Memory B cell (primary cell): ENCODE results near the gene PLVAP.

ENCODE experiments used
- ATAC-seq: fragments of 150-1000 bp; cut with Tn5 transposase; 2 replicates; pipeline ENCODE4 v1.10.0; 2021; ENCODE audit warnings: low read depth, mild to moderate bottlenecking, moderate library complexity
- DNase-seq, 2 donors: peaks; one replicate each; pipeline ENCODE4 v3.0.0; 2022; ENCODE audit warnings: low spot score in 2 of 2
- H3K27ac Mint-ChIP-seq: one replicate; pipeline ENCODE4 v1.8.0; 2022; ENCODE audit warnings: mild to moderate bottlenecking, moderate library complexity, mixed read lengths
- H3K27me3 Mint-ChIP-seq: one replicate; pipeline ENCODE4 v1.8.0; 2022; ENCODE audit warnings: mixed read lengths
- H3K36me3 Mint-ChIP-seq: one replicate; pipeline ENCODE4 v1.8.0; 2022; ENCODE audit warnings: mild to moderate bottlenecking, mixed read lengths
- H3K4me1 Mint-ChIP-seq: one replicate; pipeline ENCODE4 v1.8.0; 2022; ENCODE audit warnings: mixed read lengths
- H3K4me3 Mint-ChIP-seq: one replicate; pipeline ENCODE4 v1.8.0; 2022; ENCODE audit warnings: mild to moderate bottlenecking, moderate library complexity, mixed read lengths
- H3K9me3 Mint-ChIP-seq: one replicate; pipeline ENCODE4 v1.8.0; 2022; ENCODE audit warnings: mixed read lengths

Gene PLVAP, protein sequence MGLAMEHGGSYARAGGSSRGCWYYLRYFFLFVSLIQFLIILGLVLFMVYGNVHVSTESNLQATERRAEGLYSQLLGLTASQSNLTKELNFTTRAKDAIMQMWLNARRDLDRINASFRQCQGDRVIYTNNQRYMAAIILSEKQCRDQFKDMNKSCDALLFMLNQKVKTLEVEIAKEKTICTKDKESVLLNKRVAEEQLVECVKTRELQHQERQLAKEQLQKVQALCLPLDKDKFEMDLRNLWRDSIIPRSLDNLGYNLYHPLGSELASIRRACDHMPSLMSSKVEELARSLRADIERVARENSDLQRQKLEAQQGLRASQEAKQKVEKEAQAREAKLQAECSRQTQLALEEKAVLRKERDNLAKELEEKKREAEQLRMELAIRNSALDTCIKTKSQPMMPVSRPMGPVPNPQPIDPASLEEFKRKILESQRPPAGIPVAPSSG

DNA sequence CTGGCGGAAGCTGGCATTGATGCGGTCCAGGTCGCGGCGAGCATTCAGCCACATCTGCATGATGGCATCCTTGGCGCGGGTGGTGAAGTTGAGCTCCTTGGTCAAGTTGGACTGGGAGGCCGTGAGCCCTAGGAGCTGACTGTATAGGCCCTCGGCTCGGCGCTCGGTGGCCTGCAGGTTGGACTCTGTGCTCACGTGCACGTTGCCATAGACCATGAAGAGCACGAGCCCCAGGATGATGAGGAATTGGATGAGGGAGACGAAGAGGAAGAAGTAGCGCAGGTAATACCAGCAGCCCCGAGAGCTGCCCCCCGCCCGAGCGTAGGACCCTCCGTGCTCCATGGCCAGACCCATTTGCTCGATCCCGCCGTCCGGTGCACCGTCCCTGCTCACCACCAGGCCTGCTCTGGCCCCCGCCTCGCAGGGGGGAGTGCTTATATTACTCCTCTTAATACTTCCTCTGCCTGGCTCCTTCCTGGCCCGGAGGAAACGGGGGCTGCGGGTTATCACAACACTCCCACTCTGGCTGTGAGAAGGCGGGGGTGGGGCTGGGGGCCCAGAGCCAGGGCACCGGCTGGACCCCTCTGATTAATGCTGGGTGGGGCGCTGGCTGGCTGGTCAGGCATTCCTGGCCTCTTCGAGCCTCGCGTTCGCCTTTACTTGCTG is at the start of gene PLVAP:
Gene PLVAP, minus strand, starts transcription at position 408 of the 666 bp plus-strand sequence. Its CDS starts 54 bp downstream, at position 354.
- Mint-ChIP-seq H3K9me3 (no peaks in the 10 kb centered on the region), H3K27me3 (peaks cover 21% of the 10 kb centered on the region), H3K4me1 (peaks cover 6% of the 10 kb centered on the region), H3K4me3 (no peak within 1 kb of the TSS), H3K27ac (no peak within 1 kb of the TSS), H3K36me3 (no peaks in the 10 kb centered on the region)
- DNase-seq: no peak
- ATAC-seq: no peak

DNA sequence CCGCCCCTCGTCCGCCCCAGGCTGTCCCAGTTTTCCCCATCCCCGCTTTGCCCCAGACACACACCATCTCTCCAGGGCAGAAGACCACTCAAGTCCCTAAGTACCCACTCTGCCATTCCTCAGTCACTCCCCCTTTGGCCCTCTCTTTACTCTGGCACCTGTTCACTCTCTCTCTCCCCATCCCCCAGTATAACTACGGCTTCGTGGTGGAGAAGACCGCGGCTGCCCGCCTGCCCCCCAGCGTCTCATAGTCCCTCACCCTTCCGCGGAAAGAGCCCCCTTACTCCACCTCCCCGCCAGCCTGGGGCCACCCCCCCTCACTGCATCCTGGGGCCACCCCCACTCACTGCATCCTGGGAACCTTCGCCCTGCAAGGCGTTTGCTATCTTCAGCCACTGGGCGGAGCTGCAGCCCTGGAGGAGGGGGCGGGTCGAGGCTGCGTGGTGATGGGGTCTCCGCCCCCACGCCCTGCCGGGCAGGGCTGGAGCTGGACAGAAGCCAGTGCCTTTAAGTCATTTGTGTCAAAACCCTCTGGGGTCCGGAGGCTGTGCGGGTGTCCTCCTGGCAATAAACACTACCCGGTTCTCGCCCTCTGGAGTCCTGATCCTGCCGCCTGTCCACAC is 47.7 kb upstream of the PLVAP start:
- peak; percentile 46 for ATAC-seq
- DNase-seq: no peak
- H3K36me3 Mint-ChIP-seq: peaks cover 6% of the 10 kb centered on the region
- H3K27me3 Mint-ChIP-seq: no peaks in the 10 kb centered on the region
- H3K4me1 Mint-ChIP-seq: peaks cover 4% of the 10 kb centered on the region
- no peaks in the 10 kb centered on the region for H3K9me3 Mint-ChIP-seq
- no peak overlapping the region for H3K4me3 Mint-ChIP-seq
- H3K27ac Mint-ChIP-seq: no peak overlapping the region

DNA sequence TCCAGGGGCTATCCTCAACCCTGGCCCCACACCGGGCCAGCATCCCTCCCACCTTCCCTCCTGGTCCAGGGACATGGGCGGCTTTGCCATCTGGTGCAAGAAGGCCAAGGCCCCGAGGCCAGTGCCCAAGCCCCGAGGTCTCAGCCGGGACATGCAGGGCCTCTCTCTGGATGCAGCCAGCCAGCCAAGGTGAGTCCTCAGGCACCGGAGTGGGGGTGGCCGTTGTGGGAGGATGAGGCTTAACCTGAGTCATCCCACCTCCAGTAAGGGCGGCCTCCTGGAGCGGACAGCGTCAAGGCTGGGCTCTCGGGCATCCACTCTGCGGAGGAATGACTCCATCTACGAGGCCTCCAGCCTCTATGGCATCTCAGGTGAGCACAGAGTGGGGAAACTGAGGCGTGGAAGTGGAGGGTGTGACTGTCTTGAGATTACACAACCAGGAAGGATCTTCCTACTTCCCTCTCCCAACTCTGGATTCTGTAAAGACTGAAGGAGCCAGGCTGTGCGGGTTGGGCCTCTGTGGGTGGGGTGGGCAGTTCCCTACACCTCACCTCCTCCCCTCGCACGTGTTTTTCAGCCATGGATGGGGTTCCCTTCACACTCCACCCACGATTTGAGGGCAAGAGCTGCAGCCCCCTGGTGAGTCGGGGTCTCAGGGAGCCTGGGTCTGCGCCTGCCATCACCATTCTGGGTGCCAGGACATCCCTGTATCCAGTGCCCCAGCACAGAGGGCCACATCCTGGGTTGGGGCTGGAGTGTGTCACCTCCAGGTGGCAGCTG is 46.5 kb upstream of the PLVAP start:
- H3K4me1 Mint-ChIP-seq: peaks cover 4% of the 10 kb centered on the region
- H3K4me3 Mint-ChIP-seq: no peak overlapping the region
- H3K9me3 Mint-ChIP-seq: no peaks in the 10 kb centered on the region
- no peaks in the 10 kb centered on the region for H3K27me3 Mint-ChIP-seq
- ATAC-seq (no peak), DNase-seq (no peak)
- peaks cover 6% of the 10 kb centered on the region for H3K36me3 Mint-ChIP-seq
- H3K27ac Mint-ChIP-seq: no peak overlapping the region

DNA sequence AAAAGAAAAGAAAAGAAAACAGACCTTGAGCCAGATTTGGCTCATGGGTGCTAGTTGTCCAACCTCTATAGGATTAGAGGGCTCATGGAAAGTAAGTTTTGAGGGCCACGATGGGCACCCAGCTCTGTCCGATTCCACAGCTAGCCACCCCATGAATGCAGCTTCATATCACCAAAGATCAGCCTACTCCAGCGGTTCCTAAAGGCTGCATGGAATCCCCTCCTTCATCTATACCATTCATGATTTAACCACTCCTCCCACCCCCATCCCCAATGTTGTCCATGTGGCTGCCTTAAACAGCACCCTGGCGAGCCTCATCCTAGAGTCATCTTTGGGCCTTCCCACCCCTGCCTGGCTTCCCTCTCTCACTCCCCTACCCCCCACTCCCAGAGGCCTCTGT is 44.8 kb upstream of the PLVAP start:
- DNase-seq: no peak
- no peak overlapping the region for H3K27ac Mint-ChIP-seq
- no peaks in the 10 kb centered on the region for H3K9me3 Mint-ChIP-seq
- H3K27me3 Mint-ChIP-seq: no peaks in the 10 kb centered on the region
- peaks cover 7% of the 10 kb centered on the region for H3K36me3 Mint-ChIP-seq
- ATAC-seq: no peak
- no peak overlapping the region for H3K4me3 Mint-ChIP-seq
- peaks cover 4% of the 10 kb centered on the region for H3K4me1 Mint-ChIP-seq

DNA sequence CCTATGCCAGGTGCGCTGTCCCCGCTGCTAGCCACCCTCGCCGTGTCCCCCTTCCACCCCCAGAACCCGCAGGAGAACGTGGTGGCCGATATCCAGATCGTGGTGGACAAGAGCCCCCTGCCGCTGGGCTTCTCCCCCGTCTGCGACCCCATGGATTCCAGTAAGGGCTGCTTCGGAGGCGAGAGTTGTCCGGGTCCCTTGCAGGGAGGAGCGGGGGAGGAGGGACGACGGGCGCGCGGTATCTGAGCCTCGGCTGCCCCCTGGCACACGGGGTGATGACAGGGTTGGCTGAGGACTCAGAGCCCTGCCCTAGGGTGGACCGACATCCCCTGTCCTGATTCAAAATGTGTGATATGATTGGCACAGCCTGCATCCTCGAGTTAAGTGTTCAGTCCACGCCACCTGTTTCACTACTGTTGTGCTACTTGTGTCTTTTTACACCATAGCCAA is 43.4 kb upstream of the PLVAP start:
- Mint-ChIP-seq H3K27ac (no peak overlapping the region), H3K36me3 (peaks cover 11% of the 10 kb centered on the region), H3K27me3 (no peaks in the 10 kb centered on the region), H3K4me3 (peak overlapping the region; percentile 94), H3K9me3 (no peaks in the 10 kb centered on the region), H3K4me1 (peaks cover 4% of the 10 kb centered on the region)
- DNase-seq (peak in 1 of 2 donors; percentile 33), ATAC-seq (no peak)

DNA sequence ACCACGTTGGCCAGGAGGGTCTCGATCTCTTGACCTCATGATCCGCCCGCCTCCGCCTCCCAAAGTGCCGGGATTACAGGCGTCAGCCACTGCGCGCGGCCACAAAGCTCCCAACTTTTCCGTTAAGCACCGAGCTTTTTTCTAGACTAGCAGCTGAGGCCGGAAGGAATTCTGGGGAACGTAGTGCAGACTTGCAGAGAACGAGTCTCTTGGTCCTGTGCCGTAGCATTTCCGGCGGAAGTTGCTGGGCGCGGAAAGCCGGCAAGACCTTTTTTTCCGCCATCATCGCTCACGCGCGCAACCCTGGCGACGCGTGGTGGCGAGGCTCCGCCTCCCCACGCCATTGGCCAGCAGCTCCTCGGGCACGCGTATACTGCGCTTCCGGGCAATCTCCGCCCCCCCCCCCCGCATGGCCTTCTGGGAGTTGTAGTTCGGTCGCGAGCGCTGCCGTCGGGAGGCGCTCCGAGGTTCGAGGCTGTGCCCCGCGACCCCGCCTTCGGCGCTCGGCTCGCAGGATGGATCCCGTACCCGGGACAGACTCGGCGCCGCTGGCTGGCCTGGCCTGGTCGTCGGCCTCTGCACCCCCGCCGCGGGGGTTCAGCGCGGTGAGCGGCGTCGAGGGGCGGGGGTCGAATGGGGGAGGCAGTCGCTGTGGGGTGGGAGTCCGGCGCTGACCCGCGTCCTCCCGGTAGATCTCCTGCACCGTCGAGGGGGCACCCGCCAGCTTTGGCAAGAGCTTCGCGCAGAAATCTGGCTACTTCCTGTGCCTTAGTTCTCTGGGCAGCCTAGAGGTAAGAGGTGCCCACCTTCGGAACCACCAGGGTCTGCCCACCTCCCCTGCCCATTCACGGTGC is 42.7 kb upstream of the PLVAP start, which contains the start of gene MVB12A:
Gene MVB12A, plus strand, starts transcription at position 427 of the 854 bp plus-strand sequence. Its CDS starts 89 bp downstream, at position 516.
- Mint-ChIP-seq H3K4me1 (peaks cover 4% of the 10 kb centered on the region), H3K9me3 (no peaks in the 10 kb centered on the region), H3K4me3 (peak within 1 kb of the TSS; percentile 94), H3K36me3 (peaks cover 13% of the 10 kb centered on the region), H3K27me3 (no peaks in the 10 kb centered on the region), H3K27ac (peak within 1 kb of the TSS; percentile 76)
- DNase-seq: peak; percentile 79 to 90
- peak; percentile 97 for ATAC-seq

DNA sequence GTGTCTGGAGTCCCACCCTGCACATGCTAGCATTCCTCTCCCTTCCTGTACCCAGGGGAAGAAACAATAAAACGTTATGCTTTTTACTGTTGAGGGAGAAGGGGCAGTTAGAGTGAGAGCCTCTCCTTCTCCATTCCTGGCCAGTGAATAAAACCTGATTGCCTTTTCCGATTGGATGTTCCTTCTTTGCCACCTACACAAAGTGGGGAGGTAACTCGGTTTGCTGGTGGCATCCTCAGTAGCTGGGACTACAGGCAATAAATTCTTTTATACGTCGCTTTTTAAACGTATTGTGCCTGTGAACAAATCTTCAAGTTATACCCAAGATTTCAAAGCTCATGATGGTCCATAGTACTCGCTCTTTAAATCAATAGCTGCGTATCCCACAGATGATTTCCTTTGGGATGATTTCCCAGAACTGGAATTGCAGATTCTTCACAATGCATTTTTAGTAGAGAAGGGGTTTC is 42.0 kb upstream of the PLVAP start:
- Mint-ChIP-seq H3K4me3 (peak overlapping the region; percentile 94), H3K36me3 (peaks cover 13% of the 10 kb centered on the region), H3K4me1 (peaks cover 4% of the 10 kb centered on the region), H3K9me3 (no peaks in the 10 kb centered on the region), H3K27me3 (no peaks in the 10 kb centered on the region), H3K27ac (peak overlapping the region; percentile 76)
- DNase-seq (no peak), ATAC-seq (no peak)

DNA sequence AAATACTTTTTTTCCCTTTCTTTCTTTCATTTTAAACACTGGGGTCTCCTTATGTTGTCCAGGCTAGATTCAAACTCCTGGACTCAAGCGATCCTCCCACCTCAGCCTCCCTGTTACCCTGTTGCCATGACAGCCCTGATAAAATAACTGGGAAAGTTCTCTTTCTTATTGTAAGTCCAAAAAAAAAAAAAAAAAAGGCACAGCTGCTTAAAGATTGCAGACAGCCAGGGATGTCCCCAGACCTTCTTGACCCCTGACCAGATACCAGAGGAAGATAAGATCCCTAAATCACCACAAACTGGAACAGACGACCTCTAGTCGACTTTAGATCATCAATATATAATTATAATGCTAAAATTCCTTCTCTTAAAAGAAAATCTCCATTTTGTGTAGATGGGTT is 41.6 kb upstream of the PLVAP start:
- H3K27ac Mint-ChIP-seq: no peak overlapping the region

DNA sequence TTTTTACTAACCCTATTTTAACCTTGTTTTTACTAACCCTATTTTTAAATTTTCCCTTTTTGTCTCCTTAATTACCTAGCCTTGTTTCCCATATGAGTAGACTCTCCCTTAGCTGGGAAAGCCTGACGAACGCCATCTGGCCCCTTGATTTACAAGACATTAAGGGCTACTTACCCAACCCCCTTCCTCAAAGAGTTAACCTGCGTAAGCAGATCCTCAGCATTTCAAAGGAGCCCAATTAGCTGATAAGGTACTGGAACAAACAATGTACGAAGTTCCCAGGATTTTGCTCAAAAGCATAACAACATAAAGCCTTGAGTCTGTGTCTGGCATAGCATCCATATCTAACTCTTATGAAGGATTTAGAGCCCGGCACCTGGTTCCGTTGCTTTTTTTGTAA is 38.0 kb upstream of the PLVAP start:
- Mint-ChIP-seq H3K4me3 (no peak overlapping the region), H3K9me3 (no peaks in the 10 kb centered on the region), H3K27ac (no peak overlapping the region), H3K4me1 (peaks cover 2% of the 10 kb centered on the region), H3K36me3 (peaks cover 17% of the 10 kb centered on the region), H3K27me3 (no peaks in the 10 kb centered on the region)
- ATAC-seq (no peak), DNase-seq (no peak)

More for the DNA sequence above, 41.6 kb upstream of the PLVAP start:
- H3K9me3 Mint-ChIP-seq: no peaks in the 10 kb centered on the region
- peaks cover 13% of the 10 kb centered on the region for H3K36me3 Mint-ChIP-seq
- H3K4me3 Mint-ChIP-seq: no peak overlapping the region
- peaks cover 4% of the 10 kb centered on the region for H3K4me1 Mint-ChIP-seq
- ATAC-seq (no peak), DNase-seq (no peak)
- H3K27me3 Mint-ChIP-seq: no peaks in the 10 kb centered on the region

DNA sequence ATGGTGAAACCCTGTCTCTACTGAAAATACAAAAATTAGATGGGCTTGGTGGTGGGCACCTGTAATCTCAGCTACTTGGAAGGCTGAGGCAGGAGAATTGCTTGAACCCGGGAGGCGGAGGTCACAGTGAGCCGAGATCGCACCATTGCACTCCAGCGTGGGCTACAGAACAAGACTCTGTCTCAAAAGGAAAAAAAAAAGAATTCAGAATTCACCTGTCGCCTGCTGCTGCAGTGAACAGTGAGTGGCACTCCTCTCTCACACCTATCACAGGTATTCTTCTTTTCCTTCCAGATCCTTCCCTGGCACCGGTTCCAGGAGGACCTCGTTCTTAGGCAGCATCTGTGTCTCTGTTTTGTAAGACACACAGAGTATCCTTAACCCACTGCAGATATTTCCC is 37.0 kb upstream of the PLVAP start:
- no peak for ATAC-seq
- Mint-ChIP-seq H3K4me1 (peaks cover 2% of the 10 kb centered on the region), H3K27me3 (no peaks in the 10 kb centered on the region), H3K36me3 (peaks cover 17% of the 10 kb centered on the region), H3K27ac (no peak overlapping the region), H3K9me3 (no peaks in the 10 kb centered on the region), H3K4me3 (no peak overlapping the region)
- no peak for DNase-seq

DNA sequence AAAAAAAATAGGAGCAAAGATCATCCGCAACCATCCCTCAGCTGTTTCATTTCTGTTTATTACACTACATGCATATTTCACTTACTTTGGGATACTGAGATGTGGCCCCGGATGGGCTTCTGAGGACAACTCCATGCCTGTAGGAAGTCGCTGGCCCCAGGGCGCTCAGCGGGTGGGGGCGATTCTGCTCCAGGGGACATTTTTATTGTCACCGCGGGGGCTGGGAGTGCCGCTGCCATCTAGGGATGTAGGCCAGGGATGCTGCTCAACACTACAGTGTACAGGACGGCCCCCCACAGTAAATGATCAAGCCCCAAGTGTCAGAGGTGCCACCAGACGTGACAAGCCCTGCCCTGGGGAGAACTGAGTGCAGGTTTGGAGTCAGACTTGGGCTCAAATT is 34.7 kb upstream of the PLVAP start:
- ATAC-seq: no peak
- peaks cover 12% of the 10 kb centered on the region for H3K4me1 Mint-ChIP-seq
- no peak for DNase-seq
- no peak overlapping the region for H3K4me3 Mint-ChIP-seq
- no peak overlapping the region for H3K27ac Mint-ChIP-seq
- no peaks in the 10 kb centered on the region for H3K27me3 Mint-ChIP-seq
- peaks cover 14% of the 10 kb centered on the region for H3K36me3 Mint-ChIP-seq
- H3K9me3 Mint-ChIP-seq: no peaks in the 10 kb centered on the region

DNA sequence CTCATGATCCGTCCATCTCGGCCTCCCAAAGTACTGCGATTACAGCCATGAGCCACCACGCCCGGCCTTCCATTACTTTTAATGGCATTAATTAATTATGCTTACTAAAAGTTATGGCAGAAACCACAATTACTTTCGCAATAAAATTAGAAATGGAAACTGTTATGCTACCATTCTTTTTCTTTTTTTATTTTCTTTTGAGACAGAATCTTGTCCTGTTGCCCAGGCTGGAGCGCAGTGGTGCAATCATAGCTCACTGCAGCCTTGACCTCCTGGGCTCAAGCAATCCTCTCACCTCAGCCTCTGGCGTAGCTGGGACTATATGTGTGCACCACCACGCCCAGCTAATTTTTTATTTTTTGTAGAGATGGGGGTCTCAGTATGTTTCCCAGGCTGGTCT is 32.8 kb upstream of the PLVAP start:
- H3K36me3 Mint-ChIP-seq: peaks cover 10% of the 10 kb centered on the region
- H3K27me3 Mint-ChIP-seq: no peaks in the 10 kb centered on the region
- DNase-seq: no peak
- no peaks in the 10 kb centered on the region for H3K9me3 Mint-ChIP-seq
- H3K4me1 Mint-ChIP-seq: peaks cover 15% of the 10 kb centered on the region
- H3K27ac Mint-ChIP-seq: no peak overlapping the region
- H3K4me3 Mint-ChIP-seq: no peak overlapping the region
- ATAC-seq: no peak

DNA sequence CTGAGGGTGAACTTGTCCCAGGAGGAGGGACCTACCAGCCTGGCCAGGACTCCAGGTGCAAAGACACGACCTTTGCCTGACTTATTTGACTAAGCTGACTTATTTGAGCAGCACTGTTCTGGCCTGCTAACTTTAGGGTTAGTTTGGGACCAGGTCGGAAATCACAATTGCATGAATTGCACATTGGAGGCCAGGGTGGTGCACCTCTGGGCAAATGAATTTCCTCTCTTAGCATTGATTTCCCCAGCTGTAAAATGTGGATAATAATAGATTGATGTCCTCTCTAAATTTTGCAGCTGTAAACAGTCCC is 29.7 kb upstream of the PLVAP start:
- Mint-ChIP-seq H3K9me3 (no peaks in the 10 kb centered on the region), H3K27ac (peak overlapping the region; percentile 73), H3K27me3 (no peaks in the 10 kb centered on the region), H3K4me1 (peaks cover 25% of the 10 kb centered on the region), H3K4me3 (peak overlapping the region; percentile 97), H3K36me3 (peaks cover 5% of the 10 kb centered on the region)
- ATAC-seq: no peak
- DNase-seq: no peak
